Fibroblast of upper back skin (primary cell): ENCODE measurements around the gene PEX13.
"Not testable (repeated sequence)": the region's sequence is repeated elsewhere in the genome, so short reads cannot be mapped to it uniquely, and the experiment has no call there.

Experiments used
- DNase-seq: peaks from one replicate; pipeline ENCODE4 v3.0.0-alpha.2; 2013

Gene PEX13, protein sequence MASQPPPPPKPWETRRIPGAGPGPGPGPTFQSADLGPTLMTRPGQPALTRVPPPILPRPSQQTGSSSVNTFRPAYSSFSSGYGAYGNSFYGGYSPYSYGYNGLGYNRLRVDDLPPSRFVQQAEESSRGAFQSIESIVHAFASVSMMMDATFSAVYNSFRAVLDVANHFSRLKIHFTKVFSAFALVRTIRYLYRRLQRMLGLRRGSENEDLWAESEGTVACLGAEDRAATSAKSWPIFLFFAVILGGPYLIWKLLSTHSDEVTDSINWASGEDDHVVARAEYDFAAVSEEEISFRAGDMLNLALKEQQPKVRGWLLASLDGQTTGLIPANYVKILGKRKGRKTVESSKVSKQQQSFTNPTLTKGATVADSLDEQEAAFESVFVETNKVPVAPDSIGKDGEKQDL

DNA sequence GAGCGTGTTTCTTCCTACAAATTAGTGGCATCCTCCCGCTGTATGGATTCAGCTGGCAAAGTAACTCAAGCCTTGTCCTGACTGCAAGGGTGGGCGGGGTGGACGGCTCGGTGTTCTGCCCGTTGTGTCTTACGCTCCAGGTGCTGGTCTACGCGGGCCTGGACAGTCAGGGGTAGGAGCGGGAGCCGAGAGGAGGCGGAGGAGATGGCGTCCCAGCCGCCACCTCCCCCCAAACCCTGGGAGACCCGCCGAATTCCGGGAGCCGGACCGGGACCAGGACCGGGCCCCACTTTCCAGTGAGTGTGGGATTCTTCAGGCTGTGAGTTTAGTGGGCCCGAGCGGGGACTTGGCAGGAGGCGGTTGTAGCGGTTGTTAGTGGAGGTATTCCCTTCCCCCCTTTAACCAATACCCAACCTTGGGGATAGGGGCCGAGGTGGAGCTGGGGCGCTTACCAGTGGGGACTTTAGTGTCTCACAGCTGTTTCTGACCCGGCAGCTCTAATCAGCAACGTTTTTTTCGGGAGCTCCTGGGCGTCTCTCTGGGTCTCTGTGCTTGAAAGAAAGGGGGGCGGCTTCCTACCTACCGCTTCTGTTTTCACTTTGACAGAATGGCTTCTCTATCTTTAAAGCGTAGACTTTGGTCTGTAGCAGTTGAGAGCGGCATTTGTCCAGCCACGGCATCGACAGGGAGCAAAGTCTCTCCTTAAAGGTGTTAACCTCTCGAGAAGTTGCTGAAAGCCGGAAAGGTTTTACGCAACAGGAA is at the start of gene PEX13, which contains the start of gene PUS10:
PEX13 (plus strand) TSS at position 165 of the 762 bp plus-strand sequence; CDS start at position 205, 40 bp downstream.
PUS10 (minus strand) TSS at position 700 of the 762 bp plus-strand sequence. CDS start 6,365 bp downstream, outside the sequence.
- DNase-seq: peak; percentile 69

DNA sequence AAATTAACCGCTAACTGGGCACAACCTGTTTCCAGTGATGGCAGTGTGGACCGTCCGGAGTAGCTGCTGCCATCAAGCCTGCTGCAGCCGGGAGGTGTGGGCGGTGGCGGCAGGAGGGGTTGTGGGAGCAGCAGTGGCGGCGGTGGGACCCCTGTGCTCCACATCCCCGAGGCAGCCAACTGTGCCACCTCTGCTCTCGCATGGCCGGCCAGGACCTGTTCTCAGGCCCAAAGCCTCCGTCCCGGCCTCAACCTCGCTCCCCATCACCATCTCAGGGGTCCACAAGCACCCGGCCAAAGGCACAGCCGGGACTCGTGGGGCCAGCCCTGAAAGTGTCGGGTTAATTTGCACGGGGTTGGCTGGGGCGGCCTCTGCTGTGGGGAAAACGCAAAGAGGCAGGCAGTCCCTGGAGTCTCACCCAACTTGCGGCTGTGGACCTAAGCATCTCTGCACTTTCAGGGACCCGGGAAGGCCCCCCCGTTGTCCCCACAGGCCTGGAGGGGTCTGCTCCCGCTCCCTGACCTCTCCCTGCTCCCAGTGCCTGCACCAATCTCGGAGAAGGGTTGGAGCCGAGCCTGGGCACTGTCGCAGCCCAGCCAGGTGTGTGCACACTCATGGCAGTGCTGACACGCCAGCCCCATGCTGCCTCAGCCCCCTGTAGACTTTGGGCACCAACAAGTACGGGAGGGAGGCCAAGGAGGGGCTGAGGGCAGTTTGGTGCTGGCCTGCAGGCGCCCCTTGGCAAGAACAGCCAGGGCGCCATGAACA is 44.4 kb upstream of the PEX13 start:
- no peak for DNase-seq

DNA sequence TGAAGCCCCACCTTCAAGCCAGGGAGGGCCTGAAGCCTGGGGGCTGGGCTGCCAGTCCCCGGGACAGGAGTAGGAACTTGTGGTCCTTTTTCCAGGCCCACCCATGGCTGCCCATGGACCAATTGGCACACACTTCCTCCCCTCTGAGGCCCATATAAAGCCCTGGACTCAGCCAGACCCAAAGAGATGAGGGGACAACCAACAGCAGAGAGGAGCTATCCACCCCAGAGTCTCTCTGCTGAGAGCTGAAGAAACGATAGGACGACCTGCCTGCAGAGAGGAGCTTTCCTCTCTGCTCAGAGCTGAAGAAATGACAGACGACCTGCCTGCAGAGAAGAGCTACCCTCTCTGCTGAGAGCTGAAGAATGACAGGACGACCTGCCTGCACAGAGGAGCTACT is 43.8 kb upstream of the PEX13 start:
- no peak for DNase-seq

DNA sequence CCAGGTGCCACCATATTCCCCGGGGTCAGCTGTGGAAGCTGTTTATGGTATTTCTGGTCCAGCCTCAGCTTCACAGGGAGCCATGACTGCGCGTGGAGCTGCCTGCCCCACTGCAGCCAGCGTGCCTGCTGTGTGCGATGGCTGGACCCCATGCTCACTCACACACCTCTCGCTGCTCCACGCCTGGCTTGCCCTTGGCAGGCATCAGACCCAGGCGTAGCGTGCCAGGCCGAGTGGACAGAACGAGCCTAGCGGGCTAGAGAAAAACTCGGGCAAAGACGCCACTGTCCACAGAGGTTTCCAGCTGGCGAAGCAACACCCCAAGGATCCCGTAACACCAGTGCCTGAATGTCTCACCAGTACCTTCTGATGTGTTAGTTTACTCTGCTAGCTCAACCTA is 42.9 kb upstream of the PEX13 start:
- no peak for DNase-seq

DNA sequence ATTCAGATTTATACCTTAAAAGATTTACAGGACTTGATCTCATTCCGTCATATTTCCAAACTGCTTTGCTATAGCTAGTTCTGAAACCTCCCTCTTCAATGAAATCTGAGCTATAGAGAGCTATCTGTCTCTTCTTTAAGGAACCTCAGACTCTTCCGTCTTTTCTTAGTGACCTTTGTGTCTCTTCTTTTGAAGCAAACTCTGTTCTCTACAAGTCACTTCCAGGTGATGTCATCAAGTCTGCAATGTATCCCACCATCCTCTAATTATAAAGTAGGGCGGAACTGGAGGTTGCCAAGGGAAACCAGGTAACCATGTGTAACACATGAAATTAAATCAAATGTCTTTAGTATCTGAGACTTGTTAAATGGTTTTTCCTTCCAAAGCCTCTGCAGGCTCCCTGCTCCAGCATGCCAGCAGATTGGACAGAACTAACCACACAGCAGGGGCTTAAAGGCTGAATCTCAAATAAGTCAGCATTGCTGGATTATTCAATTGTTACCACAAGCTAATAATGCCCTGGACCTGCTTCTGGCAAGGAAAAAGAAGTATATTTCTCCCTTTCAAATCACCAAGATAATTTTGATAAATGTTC is 41.2 kb upstream of the PEX13 start:
- DNase-seq: no peak

DNA sequence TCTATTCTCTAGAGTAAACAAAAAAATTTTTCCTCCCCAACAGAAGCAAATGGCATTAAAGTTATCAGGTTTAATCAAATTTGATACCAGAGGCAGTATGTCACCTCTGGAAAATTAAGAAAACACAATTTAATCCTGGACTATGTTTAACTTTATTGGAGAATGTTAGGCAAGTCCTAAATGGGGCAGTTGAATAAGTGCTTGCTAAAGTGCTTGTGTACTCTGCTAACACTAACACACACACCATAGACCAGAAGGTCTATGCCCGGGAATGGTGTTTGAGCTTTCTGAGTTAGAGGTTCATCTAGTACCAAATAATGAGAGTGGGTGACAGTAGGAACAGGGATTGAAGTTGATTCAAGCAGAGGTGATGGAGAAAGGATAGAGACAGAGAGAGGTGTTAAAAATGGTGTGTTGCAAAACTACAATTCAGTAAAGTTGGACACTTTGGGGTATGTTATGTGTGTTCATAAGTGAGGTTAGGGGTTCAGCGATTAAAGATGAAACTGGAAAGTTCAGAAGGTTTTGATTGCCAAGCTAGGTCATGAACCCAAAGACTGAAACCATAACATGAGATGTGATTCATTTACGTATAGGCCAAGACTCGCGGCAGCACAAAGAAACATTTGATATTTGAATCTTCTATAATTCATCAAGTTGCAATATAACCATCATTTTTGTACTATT is 40.5 kb upstream of the PEX13 start:
- DNase-seq: no peak

DNA sequence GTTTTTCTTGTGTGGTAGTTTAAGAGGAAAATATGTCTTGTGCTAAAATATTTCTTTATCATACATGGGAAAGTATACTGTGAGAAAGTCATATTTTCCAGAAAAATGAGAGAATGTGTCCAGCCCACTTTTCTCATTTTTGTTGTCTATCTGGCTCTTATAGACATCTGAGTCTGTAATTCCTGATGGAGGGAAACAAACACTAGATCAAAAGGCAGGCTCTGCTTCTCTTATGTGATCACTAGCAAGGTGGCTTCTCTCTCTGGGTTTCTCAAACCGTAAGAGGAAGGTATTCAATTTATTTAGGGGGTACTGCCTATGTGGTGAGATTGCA is 40.0 kb upstream of the PEX13 start:
- DNase-seq: no peak

DNA sequence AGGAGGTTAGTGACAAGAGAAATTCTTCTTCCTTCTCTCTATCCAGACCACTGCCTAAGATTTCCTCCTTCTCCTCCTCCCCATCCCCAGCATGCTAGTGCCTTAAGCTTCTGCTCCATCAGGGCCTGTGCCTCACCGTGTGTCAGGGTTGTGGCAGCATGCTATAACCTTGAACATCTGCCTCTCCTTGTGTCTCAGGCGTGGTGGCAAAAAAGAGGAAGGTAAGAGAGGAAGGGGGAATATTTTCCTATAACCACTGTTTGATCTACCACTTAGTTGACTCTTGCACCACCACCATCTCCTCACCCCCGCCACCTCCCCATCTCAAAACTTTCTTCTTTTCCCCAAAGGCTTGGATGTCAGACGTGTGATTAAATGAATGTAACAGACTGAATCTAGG is 38.3 kb upstream of the PEX13 start:
- DNase-seq: no peak

- no peak for DNase-seq
These were observed 37.3 kb upstream of the PEX13 start for GRCh38 chr2:60980071-60980815.

GRCh38 chr2:60982066-60982465 is 35.5 kb upstream of the PEX13 start:
- DNase-seq: not testable (repeated sequence)

- no peak for DNase-seq
These were observed 32.8 kb upstream of the PEX13 start for GRCh38 chr2:60984720-60985119.

DNA sequence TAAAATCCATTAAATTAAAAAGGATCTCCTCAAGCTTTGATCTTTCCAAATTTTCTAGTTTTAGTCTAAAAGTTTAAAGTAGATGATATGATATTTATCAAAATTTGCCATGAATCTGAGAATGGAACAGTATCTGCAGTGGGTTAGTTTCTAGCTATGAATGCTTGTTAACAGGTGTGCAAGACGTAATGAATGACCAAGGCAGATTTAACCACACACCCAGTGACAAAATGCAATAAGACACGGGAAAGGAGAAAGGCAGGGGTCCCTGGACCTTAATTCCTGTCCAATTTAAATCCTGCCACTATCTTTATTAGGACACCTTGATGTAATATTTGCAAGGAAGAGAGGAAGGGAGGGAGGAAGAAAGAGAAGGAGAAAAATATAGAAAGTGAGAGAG is 30.5 kb upstream of the PEX13 start:
- no peak for DNase-seq

DNA sequence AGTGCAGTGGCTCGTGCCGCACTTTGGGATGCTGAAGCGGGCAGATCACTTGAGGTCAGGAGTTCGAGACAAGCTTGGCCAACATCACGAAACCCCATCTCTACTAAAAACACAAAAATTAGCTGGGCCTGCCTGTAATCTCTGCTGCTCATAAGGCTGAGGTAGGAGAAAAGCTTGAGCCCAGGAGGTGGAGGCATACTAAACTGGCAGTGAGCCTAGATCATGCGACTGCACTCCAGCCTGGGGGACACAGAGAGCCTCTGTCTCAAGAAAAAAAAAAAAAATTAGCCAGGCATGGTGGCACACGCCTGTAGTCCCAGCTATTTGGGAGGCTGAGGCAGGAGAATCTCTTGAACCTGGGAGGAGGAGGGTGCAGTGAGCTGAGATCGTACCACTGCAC is 29.9 kb upstream of the PEX13 start:
- not testable (repeated sequence) for DNase-seq

DNA sequence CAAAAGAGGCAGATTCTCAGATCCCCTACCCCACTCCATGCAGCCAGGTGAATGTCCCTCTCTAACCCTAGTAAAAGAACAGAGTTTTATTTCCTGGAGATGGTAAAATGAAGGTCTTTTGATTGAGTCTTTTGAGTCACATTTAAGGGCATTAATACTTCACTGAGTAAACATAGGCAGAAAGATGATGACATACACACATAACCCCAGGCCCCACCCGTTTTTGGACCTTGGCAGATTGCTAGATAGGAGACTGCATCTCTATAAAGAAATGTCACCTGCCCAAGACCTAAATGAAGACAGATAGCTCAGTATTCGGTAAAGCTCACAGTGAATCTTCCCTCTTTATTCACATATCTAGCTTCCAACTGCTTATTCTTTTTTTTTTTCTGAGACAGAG is 28.3 kb upstream of the PEX13 start:
- no peak for DNase-seq

DNA sequence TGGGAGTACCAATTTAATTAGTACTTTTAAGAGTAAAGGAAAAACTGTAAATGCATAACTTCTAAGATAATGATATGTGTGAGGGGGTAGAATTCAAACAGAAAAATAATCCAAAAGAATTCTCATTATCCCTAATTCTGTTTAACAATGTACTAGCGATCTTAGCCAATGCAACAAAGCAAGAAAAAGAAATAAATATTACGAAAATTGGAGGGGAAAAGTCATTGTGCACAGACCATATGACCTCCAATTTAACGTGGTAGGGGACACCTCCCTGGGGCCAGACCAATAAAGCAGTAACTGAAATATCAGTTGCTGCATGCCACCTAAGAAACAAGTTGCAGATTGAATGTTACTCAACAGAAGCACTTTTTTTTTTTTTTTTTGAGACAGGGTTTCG is 25.9 kb upstream of the PEX13 start:
- no peak for DNase-seq

- DNase-seq: no peak
These were observed 24.5 kb upstream of the PEX13 start for GRCh38 chr2:60992985-60993392.

DNA sequence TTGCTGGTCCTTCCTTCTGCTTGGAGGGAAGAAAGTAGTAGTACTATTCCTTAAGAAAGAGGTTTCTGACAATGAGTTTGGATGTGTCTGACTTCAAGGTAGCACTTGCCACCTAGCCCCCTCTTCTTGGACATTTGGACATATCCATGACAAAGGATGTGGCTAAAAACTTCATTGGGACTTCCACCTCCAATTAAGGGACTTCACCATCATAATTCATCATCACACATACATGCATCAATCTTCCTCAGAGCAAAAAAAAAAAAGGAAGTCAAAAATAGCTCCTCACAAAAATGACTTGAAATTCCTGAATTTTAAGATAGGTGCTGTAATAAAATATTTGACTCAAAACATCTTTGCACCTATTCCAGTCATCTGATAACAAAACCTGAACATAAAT is 23.4 kb upstream of the PEX13 start:
- DNase-seq: no peak

DNA sequence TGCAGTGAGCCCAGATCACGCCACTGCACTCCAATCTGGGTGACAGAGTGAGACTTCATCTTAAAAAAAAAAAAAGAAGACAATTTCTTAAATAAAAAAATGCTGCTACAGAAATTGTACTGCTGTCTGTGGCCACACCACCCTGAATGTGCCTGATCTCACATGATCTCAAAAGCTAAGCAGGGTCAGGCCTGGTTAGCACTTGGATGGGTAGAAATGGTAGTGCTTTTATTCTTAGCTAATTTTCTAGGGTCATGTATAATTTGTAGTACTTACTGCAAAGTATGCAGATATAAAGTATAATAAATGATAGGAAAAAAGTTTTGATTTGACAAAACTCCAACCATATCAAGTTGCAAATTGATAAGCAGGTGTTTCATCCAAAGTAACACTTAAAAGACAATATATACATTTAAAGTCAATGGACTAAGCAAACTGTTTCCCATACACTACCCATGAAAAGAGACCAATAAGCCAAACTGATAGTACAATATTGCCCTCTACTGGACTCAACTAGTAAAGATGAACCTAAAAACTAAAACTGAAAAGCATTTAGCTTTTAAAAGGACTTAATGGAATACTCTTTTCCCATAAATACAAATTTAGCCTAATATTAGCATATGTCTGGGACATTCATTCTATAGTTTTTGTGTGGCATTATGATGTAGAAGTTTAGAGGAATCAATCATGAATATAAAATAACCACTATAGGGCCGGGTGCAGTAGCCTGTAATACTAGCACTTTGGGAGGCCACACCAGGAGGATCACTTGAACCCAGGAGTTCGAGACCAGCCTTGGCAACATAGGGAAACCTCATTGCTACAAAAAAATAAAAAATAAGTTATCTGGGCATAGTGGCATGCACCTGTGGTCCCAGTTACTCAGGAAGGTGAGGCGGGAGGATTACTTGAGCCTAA is 18.6 kb upstream of the PEX13 start:
- peak; percentile 55 for DNase-seq

DNA sequence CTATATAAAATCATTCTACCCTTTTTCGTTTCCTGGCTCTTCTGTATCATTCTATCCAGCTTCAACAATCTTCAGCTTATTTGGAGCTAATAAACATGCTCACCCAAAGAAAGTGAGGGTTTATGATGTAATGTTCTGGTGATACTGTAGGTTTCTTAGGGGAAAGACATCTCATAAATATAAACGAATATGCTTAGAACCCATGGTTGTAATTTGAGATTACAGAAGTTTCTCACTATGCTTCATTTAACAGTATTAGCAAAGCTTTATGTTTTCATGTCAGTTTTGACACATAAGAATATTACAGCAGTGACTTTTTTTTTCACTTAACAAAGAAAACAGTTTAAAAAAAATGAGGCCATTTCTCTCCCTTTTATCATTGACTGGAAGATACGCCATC is 11.8 kb upstream of the PEX13 start:
- no peak for DNase-seq

DNA sequence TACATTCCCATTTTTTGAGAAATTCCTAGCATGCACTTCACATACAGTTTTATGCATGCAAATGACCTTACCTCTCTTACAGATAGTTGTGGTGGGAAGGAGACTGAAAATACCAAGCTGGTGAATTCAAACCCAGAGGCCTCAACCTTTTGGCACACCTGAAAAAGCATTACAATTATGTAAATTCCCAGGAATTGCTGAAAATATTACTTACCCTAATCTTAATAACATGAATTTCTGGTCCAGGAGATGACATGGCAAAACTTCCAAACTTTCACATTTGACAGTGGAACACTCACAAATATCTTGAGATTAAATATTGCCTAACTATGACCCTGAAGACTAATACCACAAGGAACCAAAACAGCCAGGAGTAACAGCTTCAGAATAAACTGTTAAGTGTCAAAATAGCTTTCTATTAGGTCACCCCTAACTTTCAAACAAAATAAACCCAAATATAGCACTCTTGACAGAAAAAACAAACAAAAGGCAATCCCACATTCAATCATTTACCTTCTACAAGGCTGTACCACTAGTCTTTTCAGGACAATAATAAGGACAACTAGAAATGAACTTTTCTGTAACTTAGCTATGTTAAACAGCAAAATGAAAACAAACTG is 10.9 kb upstream of the PEX13 start:
- DNase-seq: no peak
